PC-3 (cell line): ENCODE measurements around the gene TROAP. TPM values are rescaled to one million over a fixed set of nuclear protein-coding genes. Genes with fewer than 3 reads are reported as not detected.

Source experiments
- ATAC-seq: fragments of 200-7000 bp; cut with Tn5 transposase; 2 replicates; pipeline ENCODE4 v1.9.1; 2020; ENCODE audit warnings: mild to moderate bottlenecking, moderate library complexity
- BruUV-seq: library from RNA; stranded (reverse); fragments of 400-500 nt; replicated peaks from 2 replicates; lab custom pipeline; 2021; lab: Mats Ljungman, UMichigan
- CTCF ChIA-PET: fragments of 300-600 bp; sonication (Branson Sonifier 250); formaldehyde crosslinking; loops from one replicate; lab custom pipeline; 2022; ENCODE audit warnings: antibody characterized with exemption; lab: Charles Lee
- POLR2A ChIA-PET: fragments of 300-600 bp; sonication (Branson Sonifier 250); formaldehyde crosslinking; loops from one replicate; lab custom pipeline; 2022; ENCODE audit warnings: antibody characterized with exemption; ENCODE audit not compliant: unreplicated experiment; lab: Charles Lee
- DNase-seq: peaks from one replicate; pipeline ENCODE4 v3.0.0-alpha.2; 2015
- H2AFZ ChIP-seq: fragments of 300-600 bp; sonication (generic); 2 replicates; pipeline ENCODE4 v1.6.0; 2016; ENCODE audit warnings: antibody characterized with exemption, low read length
- H3F3A ChIP-seq: fragments of 300-600 bp; sonication (generic); one replicate; pipeline ENCODE4 v1.6.0; 2017; ENCODE audit warnings: antibody characterized with exemption, low read length, control low read depth, mild to moderate bottlenecking; ENCODE audit not compliant: unreplicated experiment
- H3K27ac ChIP-seq: fragments of 300-600 bp; sonication (generic); 2 replicates; pipeline ENCODE4 v1.5.1; 2016; ENCODE audit warnings: mild to moderate bottlenecking, low read length
- H3K27me3 ChIP-seq: fragments of 300-600 bp; sonication (generic); 2 replicates; pipeline ENCODE4 v1.6.1; 2016; ENCODE audit warnings: low read length, mixed read lengths
- H3K36me3 ChIP-seq: fragments of 300-600 bp; sonication (generic); 2 replicates; pipeline ENCODE4 v1.6.1; 2016; ENCODE audit warnings: low read depth, mixed run types, low read length, mixed read lengths
- H3K4me1 ChIP-seq: fragments of 300-600 bp; sonication (generic); 2 replicates; pipeline ENCODE4 v1.5.1; 2016; ENCODE audit warnings: low read length; ENCODE audit not compliant: insufficient read depth
- H3K4me2 ChIP-seq: fragments of 300-600 bp; sonication (generic); 2 replicates; pipeline ENCODE4 v1.6.0; 2016; ENCODE audit warnings: low read length
- H3K4me3 ChIP-seq: fragments of 300-600 bp; sonication (generic); 2 replicates; pipeline ENCODE4 v1.5.1; 2016; ENCODE audit warnings: mild to moderate bottlenecking, low read length, mixed read lengths
- H3K79me2 ChIP-seq: fragments of 300-600 bp; sonication (generic); 2 replicates; pipeline ENCODE4 v1.6.1; 2017; ENCODE audit warnings: low read length, mixed read lengths
- H3K9ac ChIP-seq: fragments of 300-600 bp; sonication (generic); 2 replicates; pipeline ENCODE4 v1.6.0; 2016; ENCODE audit warnings: mild to moderate bottlenecking, low read length
- H3K9me2 ChIP-seq: fragments of 300-600 bp; sonication (generic); replicated peaks from 2 replicates; pipeline ENCODE4 v1.6.1; 2016; ENCODE audit warnings: mixed run types, low read length, mixed read lengths
- H3K9me3 ChIP-seq: fragments of 300-600 bp; sonication (generic); 2 replicates; pipeline ENCODE4 v1.6.1; 2016; ENCODE audit warnings: low read length, mixed read lengths
- H4K20me1 ChIP-seq: fragments of 300-600 bp; sonication (generic); 2 replicates; pipeline ENCODE4 v1.6.1; 2016; ENCODE audit warnings: low read length, mixed read lengths
- CTCF ChIP-seq: fragments of 300-600 bp; sonication (generic); conservative IDR thresholded peaks from 2 replicates; pipeline ENCODE4 v1.5.1; 2017; ENCODE audit warnings: antibody characterized with exemption, low read depth, mild to moderate bottlenecking, low read length
- EZH2 ChIP-seq: fragments of 300-600 bp; sonication (generic); IDR thresholded peaks from one replicate; pipeline ENCODE4 v1.6.1; 2017; ENCODE audit warnings: antibody characterized with exemption, mild to moderate bottlenecking, low read length; ENCODE audit not compliant: unreplicated experiment
- EZH2phosphoT487 ChIP-seq: fragments of 300-600 bp; sonication (generic); IDR thresholded peaks from 2 replicates; pipeline ENCODE4 v1.6.1; 2018; ENCODE audit warnings: mild to moderate bottlenecking, antibody characterized with exemption, low read length, borderline replicate concordance
- intact Hi-C: fragments of 100-400 bp; cut with micrococcal nuclease; formaldehyde crosslinking; loops from 2 replicates; pipeline ENCODE4 v1.9.0; 2023
- total RNA-seq: library from RNA; depleted of rRNA; stranded (reverse); fragments of >200 nt; gene quantifications from 2 replicates; pipeline ENCODE4 v1.2.3, GENCODE V29; 2014

TROAP gene
- total RNA-seq, 1 experiment from 2014 or later: 103 TPM

GRCh38 chr12:49341777-49342065 lies 18.7 kb downstream of the TROAP start:
- TF ChIP-seq EZH2phosphoT487 (no peak), EZH2 (no peak), CTCF (no peak)
- Histone ChIP-seq H3F3A (no peaks in the 10 kb centered on the region), H3K27me3 (peaks cover 19% of the 10 kb centered on the region), H3K4me1 (peaks cover 20% of the 10 kb centered on the region), H3K9ac (no peak overlapping the region), H3K9me3 (no peaks in the 10 kb centered on the region), H3K4me2 (no peak overlapping the region), H3K4me3 (no peak overlapping the region), H3K9me2 (no peaks in the 10 kb centered on the region), H3K27ac (no peak overlapping the region), H2AFZ (no peak overlapping the region), H4K20me1 (no peaks in the 10 kb centered on the region), H3K36me3 (no peaks in the 10 kb centered on the region), H3K79me2 (no peaks in the 10 kb centered on the region)
- DNase-seq (no peak), ATAC-seq (no peak)
- intact Hi-C loops: no loop called here
- ChIA-PET POLR2A (interaction anchor here (0.6 kb wide), 1 partner anchor 165 kb away, joined by 5 read pairs; no protein-coding TSS in a partner anchor), CTCF (interaction anchor here (1.0 to 2.0 kb wide), 4 partner anchors 10 to 175 kb away, joined by 3 to 6 read pairs (median 5); partner anchors contain the start of gene SPATS2)
- no TSS peak for BruUV-seq

GRCh38 chr12:49342066-49342913 lies 19.2 kb downstream of the TROAP start:
- POLR2A ChIA-PET: interaction anchor here (0.6 kb wide), 1 partner anchor 164 kb away, joined by 5 read pairs; no protein-coding TSS in a partner anchor
- BruUV-seq: no TSS peak
- no peak overlapping the region for H3K27ac ChIP-seq

More at GRCh38 chr12:49342066-49342913, 19.2 kb downstream of the TROAP start:
- intact Hi-C loops: no loop called here
- Histone ChIP-seq H3K9ac (no peak overlapping the region), H3K36me3 (no peaks in the 10 kb centered on the region), H3K79me2 (no peaks in the 10 kb centered on the region), H3K27me3 (peaks cover 21% of the 10 kb centered on the region), H2AFZ (peak overlapping the region; percentile 82), H4K20me1 (no peaks in the 10 kb centered on the region), H3K4me1 (peaks cover 25% of the 10 kb centered on the region), H3K4me2 (peak overlapping the region; percentile 76), H3K9me3 (no peaks in the 10 kb centered on the region), H3K9me2 (no peaks in the 10 kb centered on the region), H3F3A (no peaks in the 10 kb centered on the region), H3K4me3 (peak overlapping the region; percentile 53)
- CTCF ChIA-PET: interaction anchor here (0.5 to 2.0 kb wide), 6 partner anchors 11 to 175 kb away, joined by 3 to 6 read pairs (median 4); partner anchors contain the start of genes SPATS2 and TROAP
- DNase-seq (peak; percentile 86), ATAC-seq (peak; percentile 47)
- no peak for TF ChIP-seq EZH2phosphoT487
- peak; percentile 91 for TF ChIP-seq CTCF
